H1 (cell line): ENCODE results near the gene PDK4. TPM values are rescaled to one million over a fixed set of nuclear protein-coding genes. Genes with fewer than 3 reads are reported as not detected.

Experiments used
- CTCF ChIA-PET: fragments of 300-600 bp; sonication (Branson Sonifier 250); formaldehyde crosslinking; loops from one replicate; lab custom pipeline; 2021; ENCODE audit not compliant: partially characterized antibody; lab: Charles Lee
- POLR2A ChIA-PET: fragments of 300-600 bp; sonication (Branson Sonifier 250); formaldehyde crosslinking; loops from one replicate; lab custom pipeline; 2021; ENCODE audit warnings: inconsistent platforms; ENCODE audit not compliant: partially characterized antibody; lab: Charles Lee
- DNase-seq, 2 experiments: peaks; one replicate each; pipeline versions ENCODE4 v3.0.0 to v3.0.0-alpha.2; 2010 to 2022; ENCODE audit warnings: low spot score in 2 of 2, low read depth in 1 of 2, mixed read lengths in 1 of 2
- FAIRE-seq: peaks from 2 replicates; lab custom pipeline; 2011; peaks lifted over from hg19 to GRCh38; lab: Jason Lieb, UNC
- H2AFZ ChIP-seq: 2 replicates; pipeline ENCODE4 v1.8.1; 2012; ENCODE audit warnings: low read length, inconsistent platforms
- H2AK5ac ChIP-seq: 2 replicates; pipeline ENCODE4 v1.6.1; 2013; ENCODE audit warnings: low read depth, low read length
- H2BK120ac ChIP-seq: replicated peaks from 2 replicates; pipeline ENCODE3; 2013; ENCODE audit warnings: low read depth, low read length, inconsistent platforms
- H2BK12ac ChIP-seq: 2 replicates; pipeline ENCODE4 v1.6.1; 2013; ENCODE audit warnings: low read depth, low read length
- H2BK15ac ChIP-seq: 2 replicates; pipeline ENCODE4 v1.6.1; 2013; ENCODE audit warnings: low read length
- H2BK20ac ChIP-seq: 2 replicates; pipeline ENCODE4 v1.6.1; 2013; ENCODE audit warnings: low read length
- H2BK5ac ChIP-seq: 2 replicates; pipeline ENCODE4 v1.6.1; 2013; ENCODE audit warnings: low read depth, low read length
- H3K14ac ChIP-seq: 2 replicates; pipeline ENCODE4 v1.6.1; 2013; ENCODE audit warnings: inconsistent platforms; ENCODE audit not compliant: insufficient read length
- H3K18ac ChIP-seq: 2 replicates; pipeline ENCODE4 v1.6.1; 2013; ENCODE audit warnings: low read length; ENCODE audit errors: extremely low read depth
- H3K23ac ChIP-seq: 2 replicates; pipeline ENCODE4 v1.6.1; 2013; ENCODE audit warnings: inconsistent platforms; ENCODE audit not compliant: insufficient read length
- H3K23me2 ChIP-seq: 2 replicates; pipeline ENCODE4 v1.6.1; 2013; ENCODE audit warnings: low read depth, low read length
- H3K27ac ChIP-seq: 2 replicates; pipeline ENCODE4 v1.6.1; 2011; ENCODE audit warnings: low read depth, low read length, inconsistent platforms
- H3K27me3 ChIP-seq, 4 experiments: replicated peaks in 1 of 4; 1 replicate in 1 of 4; 2 replicates in 3 of 4; pipeline versions ENCODE4 v1.6.1 to v1.8.1; 2011 to 2013; ENCODE audit warnings: low read length in 3 of 4, mild to moderate bottlenecking in 3 of 4, inconsistent platforms in 2 of 4, mixed read lengths in 2 of 4, moderate library complexity in 1 of 4; ENCODE audit not compliant: control insufficient read depth in 3 of 4, insufficient read depth in 3 of 4; ENCODE audit errors: extremely low read depth in 1 of 4
- H3K36me3 ChIP-seq, 4 experiments: 2 replicates each; pipeline versions ENCODE4 v1.6.1 to v1.8.1; 2011 to 2013; ENCODE audit warnings: mild to moderate bottlenecking in 4 of 4, low read length in 3 of 4, moderate library complexity in 2 of 4, control low read depth in 1 of 4, inconsistent platforms in 1 of 4; ENCODE audit not compliant: insufficient read depth in 4 of 4, control insufficient read depth in 2 of 4
- H3K4ac ChIP-seq: replicated peaks from 2 replicates; pipeline ENCODE3; 2013; ENCODE audit warnings: low read length, low read depth, mixed read lengths, inconsistent platforms; ENCODE audit not compliant: insufficient read length
- H3K4me1 ChIP-seq, 4 experiments: replicated peaks in 1 of 4; 1 replicate in 1 of 4; 2 replicates in 3 of 4; pipeline versions ENCODE4 v1.6.1 to v1.8.1; 2011 to 2013; ENCODE audit warnings: low read length in 3 of 4, inconsistent platforms in 2 of 4, mixed read lengths in 1 of 4; ENCODE audit not compliant: insufficient read depth in 4 of 4, control insufficient read depth in 3 of 4
- H3K4me2 ChIP-seq, 2 experiments: 2 replicates each; pipeline versions ENCODE4 v1.6.1 to v1.8.1; 2011 to 2013; ENCODE audit warnings: low read depth in 2 of 2, low read length in 2 of 2, control low read depth in 1 of 2, inconsistent platforms in 1 of 2, mild to moderate bottlenecking in 1 of 2; ENCODE audit not compliant: insufficient read depth in 1 of 2
- H3K4me3 ChIP-seq, 4 experiments: fragments of 200-600, 300-600 bp in 1 of 4; sonication (generic), shearing (Covaris generic), sonication (Bioruptor Twin) in 1 of 4; 2 replicates each; pipeline versions ENCODE4 v1.5.1 to v1.8.1; 2011 to 2016; ENCODE audit warnings: low read length in 4 of 4, low read depth in 3 of 4, control low read depth in 2 of 4, inconsistent platforms in 2 of 4, mild to moderate bottlenecking in 2 of 4, mixed read lengths in 1 of 4, moderate library complexity in 1 of 4; ENCODE audit not compliant: insufficient read depth in 2 of 4; ENCODE audit errors: extremely low read depth in 1 of 4
- H3K56ac ChIP-seq: replicated peaks from 2 replicates; pipeline ENCODE3; 2013; ENCODE audit warnings: low read depth, mild to moderate bottlenecking, mixed read lengths, low read length, inconsistent platforms; ENCODE audit not compliant: insufficient read length
- H3K79me1 ChIP-seq: 2 replicates; pipeline ENCODE4 v1.6.1; 2013; ENCODE audit warnings: low read depth, low read length, control low read depth
- H3K79me2 ChIP-seq, 2 experiments: 2 replicates each; pipeline versions ENCODE4 v1.6.1 to v1.8.1; 2012 to 2013; ENCODE audit warnings: low read length in 2 of 2, mild to moderate bottlenecking in 2 of 2, inconsistent platforms in 1 of 2; ENCODE audit not compliant: insufficient read depth in 2 of 2, control insufficient read depth in 1 of 2
- H3K9ac ChIP-seq, 4 experiments: replicated peaks in 1 of 4; 1 replicate in 1 of 4; 2 replicates in 3 of 4; pipeline versions ENCODE4 v1.6.1 to v1.8.1; 2011 to 2013; ENCODE audit warnings: low read depth in 3 of 4, low read length in 3 of 4, control low read depth in 2 of 4, mild to moderate bottlenecking in 2 of 4, moderate library complexity in 2 of 4, inconsistent platforms in 1 of 4; ENCODE audit errors: extremely low read depth in 1 of 4
- H3K9me3 ChIP-seq, 2 experiments: 2 replicates each; pipeline versions ENCODE4 v1.6.1 to v1.8.1; 2012 to 2013; ENCODE audit warnings: mild to moderate bottlenecking in 2 of 2, moderate library complexity in 2 of 2, control low read depth in 1 of 2, inconsistent platforms in 1 of 2, low read depth in 1 of 2, low read length in 1 of 2, mixed read lengths in 1 of 2; ENCODE audit not compliant: insufficient read depth in 2 of 2
- H4K20me1 ChIP-seq, 2 experiments: replicated peaks in 1 of 2; 2 replicates each; pipeline versions ENCODE3 to v1.8.1; 2011 to 2013; ENCODE audit warnings: inconsistent platforms in 2 of 2, low read length in 2 of 2, mild to moderate bottlenecking in 1 of 2; ENCODE audit not compliant: insufficient read depth in 2 of 2, control insufficient read depth in 1 of 2
- H4K5ac ChIP-seq: 2 replicates; pipeline ENCODE4 v1.6.1; 2013; ENCODE audit warnings: low read length, low read depth, mixed read lengths, inconsistent platforms; ENCODE audit not compliant: insufficient read length
- H4K8ac ChIP-seq: 2 replicates; pipeline ENCODE4 v1.8.0; 2013; ENCODE audit warnings: mild to moderate bottlenecking, moderate library complexity, low read length, inconsistent platforms; ENCODE audit not compliant: insufficient read depth; ENCODE audit errors: extremely low read depth
- H4K91ac ChIP-seq: replicated peaks from 2 replicates; pipeline ENCODE3; 2013; ENCODE audit warnings: low read length, mixed read lengths, inconsistent platforms; ENCODE audit not compliant: insufficient read length
- BRCA1 ChIP-seq: IDR thresholded peaks from 2 replicates; pipeline ENCODE4 v1.6.1; 2012; ENCODE audit warnings: low read depth, low read length, improper control_type of control experiment
- CTCF ChIP-seq, 3 experiments: IDR thresholded peaks; 1 replicate in 2 of 3; 2 replicates in 1 of 3; pipeline versions ENCODE4 v1.5.1 to v1.6.1; 2011; ENCODE audit warnings: low read length in 3 of 3, mild to moderate bottlenecking in 3 of 3, inconsistent platforms in 2 of 3, low read depth in 1 of 3, moderate library complexity in 1 of 3; ENCODE audit not compliant: insufficient read depth in 1 of 3; ENCODE audit errors: control extremely low read depth in 1 of 3
- HDAC6 ChIP-seq: IDR thresholded peaks from one replicate; pipeline ENCODE4 v1.7.1; 2012; ENCODE audit warnings: low read depth, mild to moderate bottlenecking, inconsistent platforms, low read length, moderate library complexity
- NANOG ChIP-seq: IDR thresholded peaks from 2 replicates; pipeline ENCODE4 v1.6.1; 2011; ENCODE audit warnings: low read length, low read depth, mild to moderate bottlenecking, inconsistent platforms; ENCODE audit not compliant: insufficient read depth, poor library complexity, severe bottlenecking
- POLR2A ChIP-seq, 2 experiments: IDR thresholded peaks; 1 replicate in 1 of 2; 2 replicates in 1 of 2; pipeline ENCODE4 v1.6.1; 2011; ENCODE audit warnings: low read depth in 2 of 2, low read length in 2 of 2, mild to moderate bottlenecking in 2 of 2; ENCODE audit errors: control extremely low read depth in 1 of 2
- POLR2AphosphoS5 ChIP-seq: IDR thresholded peaks from 2 replicates; pipeline ENCODE4 v1.6.1; 2011; ENCODE audit warnings: low read depth, low read length
- RBBP5 ChIP-seq: IDR thresholded peaks from 2 replicates; pipeline ENCODE4 v1.7.1; 2012; ENCODE audit warnings: low read depth, mild to moderate bottlenecking, inconsistent platforms, low read length, moderate library complexity, borderline replicate concordance
- polyA plus RNA-seq, 7 experiments: library from polyadenylated mRNA; depleted of rRNA in 3 of 7; stranded (reverse) in 5 of 7; unstranded in 2 of 7; fragments of >200 nt in 5 of 7; fragments of 200-250 nt in 2 of 7; gene quantifications; 1 replicate in 5 of 7; 2 replicates in 1 of 7; 4 replicates in 1 of 7; pipeline versions ENCODE4 v1.2.1 to v1.2.3, GENCODE V29; 2011 to 2013; ENCODE audit warnings: missing spikeins in 2 of 7, mixed read lengths in 2 of 7
- total RNA-seq: library from RNA; stranded (reverse); fragmentation: NEBNext Ultra II Directional; extraction: Animal tissue kit (Norgen Biotek cat#: 25700); gene quantifications from 2 replicates; pipeline ENCODE4 v1.2.1, GENCODE V29; 2021

The PDK4 gene
- total and polyA plus RNA-seq, 2 of the 8 experiments (the other 6 are each of a cell fraction or from before 2014, with no cell fraction given): 0.26 TPM; not detected in 1

- Histone ChIP-seq H3K27ac (no peak overlapping the region), H2BK120ac (no peak overlapping the region), H3K79me2 (no peaks in the 10 kb centered on the region), H3K23ac (no peak overlapping the region), H3K4me1 (no peaks in the 10 kb centered on the region; a peak in 1 of 7 replicates), H3K14ac (no peak overlapping the region), H3K4me2 (no peak overlapping the region), H4K8ac (no peak overlapping the region), H3K9ac (no peak overlapping the region), H3K4ac (no peak overlapping the region), H3K23me2 (peaks cover 11% of the 10 kb centered on the region), H2BK12ac (no peak overlapping the region), H3K36me3 (no peaks in the 10 kb centered on the region), H2BK20ac (no peak overlapping the region), H3K27me3 (peaks cover 0 to 25% (median 17%) of the 10 kb centered on the region in 4 experiments; a peak in 6 of 7 replicates), H4K20me1 (no peaks in the 10 kb centered on the region), H3K9me3 (no peaks in the 10 kb centered on the region), H3K56ac (no peak overlapping the region), H2AK5ac (no peak overlapping the region), H2BK5ac (no peak overlapping the region), H3K4me3 (no peak overlapping the region), H3K79me1 (no peaks in the 10 kb centered on the region), H4K91ac (no peak overlapping the region), H2BK15ac (no peak overlapping the region), H4K5ac (no peak overlapping the region), H2AFZ (no peak overlapping the region), H3K18ac (no peak overlapping the region)
- FAIRE-seq (no peak), DNase-seq (no peak)
- CTCF ChIA-PET: interaction anchor here (2.4 kb wide), 1 partner anchor 96 kb away, joined by 10 read pairs; no protein-coding TSS in a partner anchor
- TF ChIP-seq NANOG: no peak
- TF ChIP-seq RBBP5: no peak
- no peak for TF ChIP-seq BRCA1
- no peak for TF ChIP-seq POLR2AphosphoS5
- no peak for TF ChIP-seq CTCF (IDR thresholded peaks at IDR 0.05; ENCODE audit: control extremely low read depth in 1 of 3, insufficient read depth in 1 of 3, low read depth in 1 of 3, low read length in 3 of 3)
- TF ChIP-seq POLR2A (IDR thresholded peaks at IDR 0.05; ENCODE audit: control extremely low read depth in 1 of 2, low read depth in 2 of 2, low read length in 2 of 2): no peak
- no peak for TF ChIP-seq HDAC6
- POLR2A ChIA-PET: no interaction called here
Measured at GRCh38 chr7:95594185-95594584, 2.1 kb downstream of the PDK4 start.
